GM08714 (cell line): ENCODE measurements around the gene MCU.
"Not testable (repeated sequence)": the region's sequence is repeated elsewhere in the genome, so short reads cannot be mapped to it uniquely, and the experiment has no call there.

Experiments used
- H3K4me3 ChIP-seq: fragments of 200-500 bp; sonication (Bioruptor generic); 2 replicates; pipeline ENCODE4 v1.5.1; 2014; ENCODE audit warnings: mild to moderate bottlenecking, low read length, inconsistent platforms
- ZNF274 ChIP-seq: IDR thresholded peaks from 2 replicates; pipeline ENCODE4 v1.6.1; 2012; ENCODE audit warnings: mild to moderate bottlenecking, low read depth, low read length

The MCU gene

DNA sequence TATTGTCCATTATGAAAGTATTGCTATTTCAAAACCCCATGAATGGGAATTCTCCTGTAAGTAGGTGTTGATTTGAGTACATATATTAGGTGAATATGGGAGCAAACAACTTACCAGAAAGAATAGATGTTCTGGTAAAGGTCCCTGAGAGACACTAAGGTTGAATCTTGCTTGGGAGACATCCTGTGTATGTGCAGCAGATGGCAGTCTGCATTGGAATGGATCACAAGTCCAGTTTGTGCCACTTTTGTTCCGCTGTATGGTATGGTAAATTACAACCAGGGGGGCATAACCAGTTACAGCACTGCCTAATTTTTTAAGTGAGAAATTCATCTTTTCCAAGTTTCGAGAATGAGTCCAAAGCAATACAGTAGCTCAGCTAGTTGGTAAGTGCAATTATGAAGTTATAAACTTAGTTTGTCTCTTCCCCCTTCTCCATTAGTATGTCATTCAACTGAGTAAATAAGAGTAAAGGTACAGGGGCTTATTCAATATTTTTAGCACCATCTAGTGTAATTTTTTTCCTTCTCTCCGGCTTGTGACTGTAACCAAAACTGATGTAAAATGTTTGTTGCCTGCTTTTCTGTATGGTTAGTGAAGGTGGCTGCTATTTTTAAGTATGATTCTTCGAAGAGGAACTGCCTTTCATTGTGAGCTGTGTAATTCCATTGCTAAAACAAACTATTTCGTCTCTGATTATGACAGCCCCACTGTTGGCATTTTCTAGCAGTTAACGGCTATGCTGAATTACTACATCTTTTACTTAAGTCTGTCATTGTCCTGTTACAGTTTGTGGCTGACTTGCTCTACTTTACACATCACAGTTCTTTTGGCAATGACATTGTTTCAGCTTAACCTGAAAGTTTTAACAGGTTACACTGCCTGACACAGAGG, 2.8 kb downstream of the MCU start:
- no peak for TF ChIP-seq ZNF274
- H3K4me3 ChIP-seq = no peak overlapping the region

DNA sequence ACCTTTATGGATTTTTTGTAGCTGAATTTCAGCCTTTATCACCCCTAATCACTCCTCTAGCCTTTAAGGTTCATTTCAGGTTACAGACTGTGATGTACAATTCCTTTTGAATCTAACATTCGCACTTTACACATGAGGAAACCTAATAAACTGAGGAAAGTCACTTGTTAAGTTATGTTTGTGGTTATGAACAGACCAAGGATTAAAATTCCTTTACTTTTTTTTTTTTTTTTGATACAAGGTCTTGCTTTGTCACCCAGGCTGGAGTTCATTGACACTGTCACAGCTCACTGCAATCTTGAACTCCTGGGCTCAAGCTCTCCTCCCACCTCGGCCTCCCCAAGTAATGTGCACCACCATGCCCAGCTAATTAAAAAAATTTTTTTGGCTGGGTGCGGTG, 3.6 kb downstream of the MCU start:
- TF ChIP-seq ZNF274 = no peak
- no peak overlapping the region for H3K4me3 ChIP-seq

DNA sequence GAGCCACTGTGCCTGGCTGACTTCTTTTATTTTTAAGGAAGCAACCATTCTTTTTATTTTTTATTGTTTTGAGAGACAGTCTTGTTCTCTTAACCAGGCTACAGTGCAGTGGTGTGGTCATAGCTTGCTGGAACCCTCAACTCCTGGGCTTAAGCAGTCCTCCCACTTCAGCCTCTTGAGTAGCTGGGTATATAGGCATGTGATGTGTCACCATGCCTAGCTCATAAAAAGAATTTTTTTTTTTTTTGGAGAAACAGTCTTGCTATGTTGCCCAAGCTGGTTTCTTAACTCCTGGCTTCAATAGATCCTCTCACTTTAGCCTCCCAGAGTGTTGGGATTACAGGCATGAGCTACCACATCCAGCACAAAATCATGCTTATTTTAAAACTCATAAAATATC, 5.8 kb downstream of the MCU start:
- no peak overlapping the region for H3K4me3 ChIP-seq
- no peak for TF ChIP-seq ZNF274

DNA sequence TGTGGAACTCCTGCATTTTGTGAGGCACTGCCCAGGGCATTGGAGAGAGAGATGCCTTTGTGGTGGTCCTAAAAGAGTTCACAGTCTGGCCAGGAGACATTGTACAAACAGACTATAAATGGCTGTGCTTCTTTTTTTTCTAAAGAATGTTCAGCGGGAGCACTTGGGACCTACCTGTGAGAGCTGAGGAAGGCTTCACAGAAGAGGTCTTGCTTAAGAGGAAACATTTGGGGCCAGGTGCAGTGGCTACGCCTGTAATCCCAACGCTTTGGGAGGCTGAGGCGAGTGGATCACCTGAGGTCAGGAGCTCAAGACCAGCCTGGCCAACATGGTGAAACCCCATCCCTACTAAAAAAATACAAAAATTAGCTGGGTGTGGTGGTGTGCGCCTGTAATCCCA, 10.5 kb downstream of the MCU start:
- H3K4me3 ChIP-seq = not testable (repeated sequence)

DNA sequence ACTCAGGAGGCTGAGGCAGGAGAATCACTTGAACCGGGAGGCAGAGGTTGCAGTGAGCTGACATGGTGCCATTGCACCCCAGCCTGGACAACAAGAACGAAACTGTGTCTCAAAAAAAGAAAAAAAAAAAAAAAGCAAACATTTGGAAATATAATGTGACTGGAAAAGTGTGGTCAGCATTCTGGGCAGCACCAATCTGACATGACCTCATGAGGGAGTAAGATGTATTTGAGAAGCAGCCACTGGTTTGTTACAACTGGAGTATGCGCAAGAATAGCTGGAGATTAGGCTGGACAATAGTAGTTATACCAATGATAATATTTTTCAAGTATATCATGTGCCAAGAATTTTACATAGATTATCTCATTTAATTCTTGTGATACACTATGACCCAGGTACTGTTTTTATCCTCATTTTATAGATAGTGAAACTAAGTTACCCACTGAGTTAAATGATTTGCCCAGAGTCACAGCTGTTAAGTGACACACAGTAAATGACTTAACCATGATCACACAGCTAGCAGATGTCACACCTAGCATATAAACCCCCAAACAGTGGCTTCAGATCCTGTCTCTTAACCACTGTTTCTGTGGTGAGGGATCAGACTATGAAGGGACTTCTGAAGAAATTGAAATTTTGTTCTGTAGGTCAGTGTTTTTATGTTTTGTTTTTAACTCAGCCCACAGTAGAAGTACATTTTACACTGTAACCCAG, 11.1 kb downstream of the MCU start:
- TF ChIP-seq ZNF274 = no peak
- H3K4me3 ChIP-seq = no peak overlapping the region

DNA sequence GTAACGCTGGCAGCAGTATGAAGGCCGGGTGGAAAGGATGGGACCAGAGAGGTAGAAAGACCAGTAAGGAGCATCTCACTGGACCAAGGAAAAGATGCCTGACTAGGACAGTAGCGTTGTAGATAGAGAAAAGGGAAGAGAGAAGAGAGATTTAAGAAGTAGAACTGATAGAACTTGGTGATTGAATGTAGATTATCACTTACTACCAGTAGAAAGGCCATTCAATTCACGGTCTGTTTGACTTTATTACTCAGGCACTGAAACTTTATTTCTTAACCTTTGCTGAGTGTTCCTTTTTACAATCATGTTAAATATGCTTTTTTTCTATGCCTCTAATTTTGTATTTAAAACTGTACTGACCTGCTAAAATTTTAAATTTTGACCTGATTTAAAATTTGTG, 12.2 kb downstream of the MCU start:
- no peak for TF ChIP-seq ZNF274
- no peak overlapping the region for H3K4me3 ChIP-seq

DNA sequence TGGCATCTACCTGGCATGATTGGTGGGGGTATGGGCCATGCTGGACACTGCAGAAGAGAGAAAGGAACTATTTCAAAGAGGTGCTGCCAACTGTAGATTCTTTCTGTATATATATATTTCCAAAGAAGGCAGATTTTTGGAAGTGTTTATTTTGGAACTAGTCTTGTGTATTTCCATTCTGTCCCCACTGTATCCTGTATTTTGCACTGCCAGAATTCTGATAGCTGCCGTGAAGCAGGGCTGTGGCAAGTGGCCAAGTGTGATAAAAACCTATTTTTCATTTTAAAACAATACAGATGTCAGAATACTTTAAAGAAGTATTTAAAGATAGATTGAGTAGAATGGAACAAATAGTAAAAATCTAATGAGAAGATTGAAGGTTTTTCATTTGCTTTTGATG, 17.1 kb downstream of the MCU start:
- H3K4me3 ChIP-seq = no peak overlapping the region
- no peak for TF ChIP-seq ZNF274

DNA sequence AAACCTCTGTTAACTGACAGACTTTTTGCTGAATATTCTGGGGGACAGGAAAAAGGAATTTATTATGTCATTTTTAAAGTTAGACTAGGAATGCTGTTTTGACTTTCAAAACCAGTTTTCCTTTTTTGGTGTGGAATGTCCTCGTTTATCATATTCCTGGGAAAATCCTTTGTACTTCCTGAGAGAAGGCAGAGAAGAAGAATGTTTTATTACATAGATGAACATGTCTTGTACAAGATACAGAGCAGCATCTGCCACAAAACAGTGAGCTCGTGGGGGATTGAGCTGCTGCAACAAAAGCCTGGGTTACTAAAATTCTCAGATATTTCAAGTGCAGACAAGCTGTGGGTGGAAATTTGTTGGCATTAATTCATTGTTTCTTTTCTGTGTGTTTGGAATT, 20.2 kb downstream of the MCU start:
- no peak overlapping the region for H3K4me3 ChIP-seq
- no peak for TF ChIP-seq ZNF274

DNA sequence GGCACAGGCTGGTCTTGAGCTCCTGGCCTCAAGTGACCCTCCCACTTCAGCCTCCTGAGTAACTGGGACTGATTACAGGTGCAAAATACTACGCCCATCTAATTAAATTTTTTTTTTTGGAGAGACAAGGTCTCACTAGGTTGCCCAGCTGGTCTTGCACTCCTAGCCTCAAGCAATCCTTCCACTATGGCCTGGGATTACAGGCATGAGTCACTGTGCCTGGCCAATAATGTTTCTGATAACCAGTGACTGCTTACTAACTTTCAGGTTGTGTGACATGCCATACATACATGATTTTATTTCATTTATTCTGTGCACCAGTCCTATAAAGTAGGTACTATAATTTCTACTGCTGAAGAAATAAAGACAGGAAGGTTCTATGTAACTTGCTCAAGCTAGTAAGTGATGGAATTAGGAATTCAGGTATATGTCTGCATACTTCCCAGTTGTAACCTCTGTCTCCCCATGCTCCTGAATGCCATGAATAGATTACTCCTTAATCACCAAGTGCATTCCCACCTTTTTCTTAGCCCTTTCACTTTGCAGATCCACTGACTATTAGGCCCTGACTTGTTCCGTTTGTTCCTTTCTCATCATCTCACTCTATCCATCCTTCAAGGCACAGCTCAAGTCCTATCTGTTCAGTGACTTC, 28.1 kb downstream of the MCU start:
- TF ChIP-seq ZNF274 = no peak
- H3K4me3 ChIP-seq = no peak overlapping the region

DNA sequence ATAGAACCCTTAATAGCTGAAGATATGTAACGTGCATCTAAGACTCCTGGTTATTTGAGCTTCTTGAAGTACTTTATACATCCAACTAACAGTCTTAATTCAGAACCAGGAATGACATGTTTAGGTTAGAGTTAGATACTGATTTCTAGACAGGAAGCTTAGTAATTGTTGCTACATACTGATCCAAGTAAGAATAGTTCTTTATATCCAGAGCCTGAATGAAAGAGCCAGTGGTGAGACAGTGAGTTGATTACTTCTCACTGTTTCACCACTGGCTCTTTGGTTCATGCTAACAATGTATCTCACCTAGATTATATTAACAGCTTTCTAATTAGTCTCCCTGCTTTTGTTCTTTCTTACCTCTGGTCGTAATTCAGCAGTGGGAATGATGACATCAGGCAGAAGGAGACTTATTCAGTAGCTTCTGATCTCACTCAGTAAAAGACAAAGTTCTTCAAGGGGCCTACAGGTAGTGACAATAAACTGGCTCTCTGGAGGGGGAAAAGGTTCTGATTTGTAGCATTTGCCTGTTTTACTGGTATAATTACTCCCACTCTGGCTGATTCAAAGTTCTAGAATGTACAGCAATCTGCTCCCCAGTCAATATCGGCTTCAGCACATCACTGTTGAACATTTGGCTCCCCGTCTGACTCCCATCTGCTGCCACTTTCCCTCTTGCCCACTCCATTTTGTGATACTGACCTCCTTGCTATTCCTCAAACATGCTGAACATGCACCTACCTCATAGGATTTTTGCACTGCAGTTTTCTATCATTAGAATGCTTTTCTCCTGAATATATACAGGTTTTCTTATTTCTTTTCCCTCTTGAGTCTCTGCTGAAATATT, 29.1 kb downstream of the MCU start:
- no peak overlapping the region for H3K4me3 ChIP-seq

DNA sequence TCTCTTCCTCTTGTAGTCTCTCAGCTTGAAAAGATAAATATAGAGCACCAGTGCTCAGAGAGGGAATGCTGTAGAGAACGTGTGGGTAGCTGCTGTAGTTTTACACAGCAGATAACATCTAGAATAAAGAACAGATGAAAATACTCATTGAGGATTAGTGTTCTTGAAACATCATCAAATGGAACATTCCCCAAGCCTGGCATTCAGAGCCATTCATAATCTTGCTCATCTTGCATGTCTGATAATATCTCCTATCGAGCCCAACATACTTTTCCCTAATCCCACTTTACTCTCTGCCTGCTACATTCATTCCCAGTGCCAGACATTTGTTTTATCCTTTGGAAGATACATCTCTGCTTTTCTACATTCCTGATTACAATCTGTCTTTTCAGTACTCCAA, 35.2 kb downstream of the MCU start:
- no peak overlapping the region for H3K4me3 ChIP-seq

More for the DNA sequence above, 29.1 kb downstream of the MCU start:
- no peak for TF ChIP-seq ZNF274

DNA sequence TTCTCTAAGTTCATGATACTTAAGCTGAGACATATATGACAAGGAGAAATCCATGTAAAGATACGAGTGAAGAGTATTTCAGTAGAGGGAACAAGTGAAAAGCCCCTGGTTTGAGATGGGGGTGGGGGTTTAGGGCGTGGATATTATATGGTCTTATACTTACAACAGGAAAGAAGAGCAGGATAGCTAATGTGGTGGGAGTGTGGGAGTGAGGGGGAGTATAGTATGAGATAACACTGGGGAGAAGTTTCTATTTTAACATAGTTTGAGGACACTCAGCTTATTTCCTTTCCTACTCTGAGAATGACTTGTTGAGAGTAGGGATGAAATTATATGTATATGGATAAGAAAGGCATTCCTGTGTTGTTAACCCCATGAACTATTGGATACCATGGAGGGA, 36.5 kb downstream of the MCU start:
- no peak for TF ChIP-seq ZNF274
- H3K4me3 ChIP-seq = no peak overlapping the region

More for the DNA sequence above, 35.2 kb downstream of the MCU start:
- no peak for TF ChIP-seq ZNF274

DNA sequence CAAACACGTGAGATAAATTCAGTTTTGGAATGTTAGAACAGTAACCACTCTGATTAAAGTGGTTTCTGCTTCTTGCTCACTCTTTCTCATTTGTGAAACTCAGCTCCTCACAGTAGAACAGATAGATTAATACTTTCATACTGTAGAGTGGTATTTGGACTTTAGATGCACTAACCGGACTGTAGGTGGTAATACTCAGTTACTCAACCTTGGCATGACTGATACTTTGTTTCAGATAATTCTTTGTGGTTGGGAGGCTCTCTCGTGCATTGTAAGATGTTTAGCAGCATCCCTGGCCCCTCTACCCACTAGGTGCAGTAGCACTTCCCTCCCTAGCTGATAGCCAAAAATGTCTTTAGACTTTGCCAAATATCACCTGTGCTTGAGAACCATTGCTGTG, 37.6 kb downstream of the MCU start:
- H3K4me3 ChIP-seq = no peak overlapping the region
- no peak for TF ChIP-seq ZNF274

DNA sequence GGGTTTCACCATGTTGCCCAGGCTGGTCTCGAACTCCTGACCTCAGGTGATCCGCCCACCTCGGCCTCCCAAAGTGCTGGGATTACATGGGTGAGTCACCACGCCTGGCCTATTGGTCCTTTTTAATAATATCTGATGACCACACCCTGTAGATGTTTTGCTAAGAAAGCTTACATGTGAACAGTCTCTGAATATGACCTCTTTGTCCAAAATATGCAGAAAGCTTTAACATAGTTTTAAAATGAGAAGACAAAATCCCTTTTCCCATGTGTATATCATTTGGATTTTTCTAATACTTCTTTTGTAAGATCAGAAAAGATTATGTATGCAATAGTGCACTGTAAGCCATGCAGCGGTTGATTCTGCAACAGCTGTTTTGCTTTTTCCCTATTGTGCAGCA, 38.5 kb downstream of the MCU start:
- no peak overlapping the region for H3K4me3 ChIP-seq
- TF ChIP-seq ZNF274 = no peak
